Measurements from ENCODE around the gene WDFY4. TPM values are rescaled to one million over a fixed set of nuclear protein-coding genes. Genes with fewer than 3 reads are reported as not detected.

WDFY4 gene
- total and polyA plus RNA-seq, 2 of the 4 experiments (the other 2 are of a cell fraction): not detected

DNA sequence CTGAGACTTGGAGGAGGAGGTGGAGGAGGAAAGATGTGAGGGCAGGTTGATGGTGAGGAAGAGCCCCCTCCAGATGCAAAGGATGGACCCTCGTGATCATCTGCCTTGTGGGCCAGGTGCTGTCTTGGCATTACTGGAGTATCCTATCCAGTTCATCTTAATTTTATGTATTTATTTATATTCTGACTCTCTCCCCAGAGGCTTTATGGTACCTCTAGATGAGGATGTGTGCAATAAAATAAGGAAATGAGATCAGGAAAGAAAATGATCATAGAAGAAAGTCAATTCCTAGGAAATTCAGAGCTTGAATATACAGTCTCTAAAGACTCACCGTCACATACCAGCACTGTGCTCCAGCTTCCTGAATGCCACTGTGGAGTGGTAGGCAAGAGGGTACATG lies 160.8 kb downstream of the WDFY4 start:
- peaks cover 9% of the 10 kb centered on the region for H3K27me3 ChIP-seq (ENCODE audit: control insufficient read depth, insufficient read depth, low read length)
- dilution Hi-C loops (cut with HindIII; ENCODE audit: low sequenced_read_pairs, unreplicated experiment): no loop called here
- BruUV-seq (replicated peaks): no TSS peak
- ATAC-seq (ENCODE audit: low read depth) (no peak), DNase-seq (no peak)
- no peak overlapping the region for H4K8ac ChIP-seq (ENCODE audit: low read depth in 2 of 2, low read length in 2 of 2)
- no peak overlapping the region for H4K5ac ChIP-seq (ENCODE audit: low read depth, low read length)
- H3K4me2 ChIP-seq (ENCODE audit: low read depth, low read length): no peak overlapping the region
- H3K23ac ChIP-seq (ENCODE audit: low read depth, low read length): no peak overlapping the region
- no peaks in the 10 kb centered on the region for H3K4me1 ChIP-seq (ENCODE audit: control insufficient read depth, insufficient read depth, low read length)
- H3K14ac ChIP-seq (replicated peaks; ENCODE audit: low read depth, low read length): no peak overlapping the region
- H4K20me1 ChIP-seq (ENCODE audit: insufficient read depth, low read length): no peaks in the 10 kb centered on the region
- H3K4ac ChIP-seq (ENCODE audit: low read depth, low read length): no peak overlapping the region
- H3K36me3 ChIP-seq (ENCODE audit: control insufficient read depth, insufficient read depth, low read length): no peaks in the 10 kb centered on the region
- H2BK15ac ChIP-seq (ENCODE audit: low read depth, low read length): no peak overlapping the region
- H2BK120ac ChIP-seq (ENCODE audit: low read depth, low read length): no peak overlapping the region
- H3K4me3 ChIP-seq (ENCODE audit: insufficient read depth, low read depth, low read length): no peak overlapping the region
- no peak overlapping the region for H4K91ac ChIP-seq (ENCODE audit: insufficient read depth, low read depth, low read length)
- in situ Hi-C loops (cut with MboI; ENCODE audit: low sequenced_read_pairs): no loop called here
- intact Hi-C loops (cut with micrococcal nuclease): no loop called here
- H2AK9ac ChIP-seq (replicated peaks; ENCODE audit: low read depth, low read length, poor library complexity): no peak overlapping the region
- WGBS, 2 experiments (ENCODE audit: extremely low coverage in 2 of 2, insufficient read length in 1 of 2): no CpG with 5 or more reads among the region's 2 CpGs
- H3K9me1 ChIP-seq (ENCODE audit: insufficient read depth, low read length): no peaks in the 10 kb centered on the region
- TF ChIP-seq FOS (IDR thresholded peaks at IDR 0.05; ENCODE audit: low read depth, low read length) (no peak), MAZ (IDR thresholded peaks at IDR 0.05; ENCODE audit: borderline replicate concordance, low read depth, low read length) (no peak), SMC3 (IDR thresholded peaks at IDR 0.05; ENCODE audit: low read depth, low read length) (no peak), MAFK (IDR thresholded peaks at IDR 0.05; ENCODE audit: low read depth, low read length) (no peak), RAD21 (IDR thresholded peaks at IDR 0.05; ENCODE audit: low read length) (no peak), RFX5 (IDR thresholded peaks at IDR 0.05; ENCODE audit: low read depth, low read length) (no peak), NFE2L2 (IDR thresholded peaks at IDR 0.05; ENCODE audit: low read depth, low read length) (no peak)
- no peak overlapping the region for H3K9ac ChIP-seq (ENCODE audit: low read depth, low read length)
- H3K56ac ChIP-seq (ENCODE audit: extremely low read depth, insufficient read depth, low read length): no peak overlapping the region
- no peak overlapping the region for H2AFZ ChIP-seq (replicated peaks; ENCODE audit: low read length, poor library complexity)
- no peak overlapping the region for H3K18ac ChIP-seq (ENCODE audit: low read depth, low read length)
- H3K9me3 ChIP-seq (ENCODE audit: control insufficient read depth, insufficient read depth, low read length): no peaks in the 10 kb centered on the region
- H3K79me1 ChIP-seq (ENCODE audit: low read depth in 1 of 2, low read length in 2 of 2): no peaks in the 10 kb centered on the region
- ChIA-PET CTCF (no interaction called here), POLR2A (ENCODE audit: unreplicated experiment) (no interaction called here)
- H2AK5ac ChIP-seq (ENCODE audit: low read depth, low read length): no peak overlapping the region
- no peak overlapping the region for H2BK20ac ChIP-seq (ENCODE audit: low read depth, low read length)
- H2BK5ac ChIP-seq (ENCODE audit: low read depth, low read length, poor library complexity, severe bottlenecking): no peak overlapping the region
- H3K27ac ChIP-seq (ENCODE audit: insufficient read depth, low read length): no peak overlapping the region

Measured in IMR-90 (cell line).